ENCODE measurements around the gene WAS.

- TF ChIP-seq CTCF (conservative IDR thresholded peaks at IDR 0.05; ENCODE audit: low read length) = no peak
- no peak for TF ChIP-seq EZH2phosphoT487 (IDR thresholded peaks at IDR 0.05; ENCODE audit: borderline replicate concordance)
These were observed 6.7 kb upstream of the WAS start for GRCh38 chrX:48676893-48677270.
